ENCODE results near the gene CMTM6.
"Not testable (repeated sequence)": the region's sequence is repeated elsewhere in the genome, so short reads cannot be mapped to it uniquely, and the experiment has no call there.

The CMTM6 gene

DNA sequence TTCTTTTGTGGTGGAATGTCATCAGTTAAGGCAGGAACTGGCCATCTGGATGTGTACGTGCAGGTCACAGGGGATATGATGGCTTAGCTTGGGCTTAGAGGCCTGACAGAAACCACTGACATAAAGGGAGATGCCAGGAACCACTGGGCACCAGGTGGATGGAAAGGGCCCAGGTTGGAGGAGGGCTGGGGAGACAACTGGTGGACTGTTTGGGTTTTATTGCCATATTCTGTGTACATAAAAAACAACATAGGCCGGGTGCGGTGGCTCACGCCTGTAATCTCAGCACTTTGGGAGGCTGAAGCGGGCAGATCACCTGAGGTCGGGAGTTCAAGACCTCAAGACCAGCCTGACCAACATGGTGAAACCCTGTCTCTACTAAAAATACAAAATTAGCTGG, 35.8 kb downstream of the CMTM6 start:
- DNase-seq (ENCODE audit: low read depth): not testable (repeated sequence)

DNA sequence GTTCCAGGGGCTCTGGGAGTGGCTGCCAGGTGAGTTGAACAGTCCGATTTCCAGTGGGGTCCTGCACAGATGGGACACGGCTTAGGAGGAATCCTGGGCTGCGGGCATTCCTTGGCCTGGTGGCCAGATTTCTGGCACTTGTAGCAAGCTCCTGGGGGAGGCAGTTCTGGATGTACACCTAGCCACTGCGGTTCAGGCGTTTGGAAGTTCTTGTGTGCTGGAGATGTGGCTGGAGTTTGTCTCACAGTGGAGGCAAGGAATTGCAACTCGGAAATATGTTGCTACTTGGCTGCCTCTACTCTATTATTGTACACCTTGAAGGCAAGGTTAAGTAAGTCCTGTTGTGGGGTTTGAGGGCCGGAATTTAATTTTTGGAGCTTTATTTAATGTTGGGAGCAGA, 37.9 kb downstream of the CMTM6 start:
- not testable (repeated sequence) for DNase-seq (ENCODE audit: low read depth)

DNA sequence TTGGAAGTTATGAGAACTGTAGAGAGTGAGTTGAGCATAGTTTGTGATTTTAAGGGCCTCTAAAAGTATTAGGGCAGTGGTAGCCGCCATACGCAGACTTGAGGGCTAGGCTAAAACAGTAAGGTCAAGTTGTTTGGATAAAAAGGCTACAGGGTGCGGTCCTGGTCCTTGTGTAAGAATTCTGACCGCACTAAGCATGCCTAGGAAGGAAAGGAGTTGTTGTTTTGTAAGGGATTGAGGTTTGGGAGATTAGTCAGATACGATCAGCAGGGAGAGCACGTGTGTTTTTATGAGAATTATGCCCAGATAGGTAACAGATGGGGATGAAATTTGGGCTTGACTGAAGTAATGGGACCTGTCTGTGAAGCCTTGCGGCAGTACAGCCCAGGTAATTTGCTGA, 39.2 kb downstream of the CMTM6 start:
- DNase-seq (ENCODE audit: low read depth): not testable (repeated sequence)

DNA sequence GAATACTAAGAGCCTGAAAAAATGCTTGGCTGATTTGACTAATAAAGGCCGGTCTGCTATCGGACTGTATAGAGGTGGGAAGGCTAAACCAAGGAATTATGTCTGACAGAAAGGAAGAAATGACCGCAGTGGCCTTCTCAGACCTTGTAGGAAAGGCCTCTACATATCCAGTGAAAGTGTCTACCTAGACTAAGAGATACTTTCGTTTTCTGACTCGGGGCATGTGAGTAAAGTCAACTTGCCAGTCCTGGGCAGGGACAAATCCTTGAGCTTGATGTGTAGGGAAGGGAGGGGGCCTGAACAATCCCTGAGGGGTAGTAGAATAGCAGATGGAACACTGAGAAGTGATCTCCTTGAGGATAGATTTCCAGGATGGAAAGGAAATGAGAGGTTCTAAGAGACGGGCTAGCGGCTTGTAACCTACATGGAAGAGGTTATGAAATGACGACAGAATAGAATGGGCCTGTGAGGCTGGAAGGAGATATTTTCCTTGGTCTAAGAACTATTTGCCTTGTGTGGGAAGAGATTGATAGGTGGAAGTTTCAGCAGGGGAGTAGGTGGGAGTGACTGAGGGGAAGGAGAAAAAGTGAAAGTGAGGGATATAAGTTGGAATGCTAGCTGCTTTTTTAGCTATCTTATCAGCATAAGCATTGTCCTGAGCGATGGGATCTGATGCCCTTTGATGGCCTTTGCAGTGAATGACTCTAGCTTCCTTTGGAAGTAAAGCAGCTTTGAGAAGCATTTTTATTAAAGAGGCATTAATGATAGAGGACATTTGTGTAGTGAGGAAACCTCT, 40.3 kb downstream of the CMTM6 start:
- not testable (repeated sequence) for DNase-seq (ENCODE audit: low read depth)

DNA sequence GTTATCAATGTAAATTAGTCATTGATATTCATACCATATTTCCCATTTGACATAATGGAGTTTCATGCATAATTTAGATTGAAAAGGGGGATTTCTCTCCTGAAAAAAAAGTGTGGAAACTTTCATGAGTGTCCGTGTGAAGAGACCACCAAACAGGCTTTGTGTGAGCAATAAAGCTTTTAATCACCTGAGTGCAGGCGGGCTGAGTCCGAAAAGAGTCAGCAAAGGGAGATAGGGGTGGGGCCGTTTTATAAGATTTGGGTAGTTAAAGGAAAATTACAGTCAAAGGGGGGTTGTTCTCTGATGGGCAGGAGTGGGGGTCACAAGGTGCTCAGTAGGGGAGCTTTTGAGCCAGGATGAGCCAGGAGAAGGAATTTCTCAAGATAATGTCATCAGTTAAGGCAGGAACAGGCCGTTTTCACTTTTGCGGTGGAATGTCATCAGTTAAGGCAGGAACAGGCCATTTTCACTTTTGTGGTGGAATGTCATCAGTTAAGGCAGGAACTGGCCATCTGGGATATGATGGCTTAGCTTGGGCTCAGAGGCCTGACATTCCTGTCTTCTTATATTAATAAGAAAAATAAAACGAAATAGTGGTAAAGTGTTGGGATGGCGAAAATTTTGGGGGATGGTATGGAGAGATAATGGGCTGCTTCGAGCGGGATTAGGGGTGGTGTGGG, 41.7 kb downstream of the CMTM6 start:
- DNase-seq (ENCODE audit: low read depth): not testable (repeated sequence)

DNA sequence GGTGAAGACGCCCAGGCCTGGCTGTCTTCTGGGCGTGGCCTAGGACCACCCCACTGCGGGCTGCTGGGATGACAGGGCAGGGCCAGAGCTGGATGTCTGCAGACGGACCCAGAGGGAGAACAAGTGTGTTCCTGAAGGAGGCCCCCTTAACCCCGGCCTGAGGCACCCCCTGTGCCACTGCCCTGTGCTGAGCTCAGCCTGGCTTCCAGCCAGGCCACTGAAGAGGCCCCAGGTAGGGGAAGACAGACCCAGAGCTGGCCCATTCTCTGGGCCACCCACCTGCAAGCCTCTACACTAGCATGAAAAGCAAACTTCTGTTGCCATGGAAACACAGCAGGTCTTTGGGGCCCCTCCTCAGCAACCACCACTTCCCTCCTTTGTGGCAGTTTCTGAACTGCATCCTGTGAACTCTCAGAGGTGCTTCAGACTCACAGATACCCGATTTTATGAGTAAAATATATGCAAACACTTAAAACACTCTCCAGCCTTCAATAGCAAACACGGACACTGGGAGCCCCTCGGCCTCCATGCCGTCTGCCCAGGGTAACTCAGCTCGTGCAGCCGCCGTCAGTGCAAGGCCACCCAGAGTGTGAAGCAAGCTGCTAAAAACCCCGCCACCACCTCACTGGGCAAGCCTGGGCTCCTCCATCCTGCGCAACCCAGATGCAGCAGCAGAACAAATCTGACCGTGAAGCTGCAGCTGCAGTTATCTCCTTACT, 42.5 kb downstream of the CMTM6 start:
- no peak for DNase-seq (ENCODE audit: low read depth)

DNA sequence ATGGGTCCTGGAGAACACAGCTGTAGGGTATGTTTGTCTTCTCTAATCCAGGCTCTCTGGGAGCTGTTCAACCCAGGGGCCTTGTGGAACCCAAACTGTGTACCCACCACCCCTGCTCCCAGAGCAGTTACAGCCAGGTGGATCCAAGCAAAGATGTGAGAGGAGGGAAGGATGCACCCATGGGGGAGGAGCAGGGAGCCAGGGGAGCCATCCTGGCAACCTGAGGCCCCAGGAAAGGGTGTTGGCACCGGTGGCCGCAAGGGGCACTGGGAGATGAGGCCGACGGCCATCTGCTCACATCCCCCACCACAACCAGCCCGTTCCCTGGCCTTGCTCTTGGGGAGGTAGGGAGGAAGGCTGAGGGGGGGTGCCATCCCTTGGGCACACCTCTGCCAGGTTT, 43.2 kb downstream of the CMTM6 start:
- no peak for DNase-seq (ENCODE audit: low read depth)

DNA sequence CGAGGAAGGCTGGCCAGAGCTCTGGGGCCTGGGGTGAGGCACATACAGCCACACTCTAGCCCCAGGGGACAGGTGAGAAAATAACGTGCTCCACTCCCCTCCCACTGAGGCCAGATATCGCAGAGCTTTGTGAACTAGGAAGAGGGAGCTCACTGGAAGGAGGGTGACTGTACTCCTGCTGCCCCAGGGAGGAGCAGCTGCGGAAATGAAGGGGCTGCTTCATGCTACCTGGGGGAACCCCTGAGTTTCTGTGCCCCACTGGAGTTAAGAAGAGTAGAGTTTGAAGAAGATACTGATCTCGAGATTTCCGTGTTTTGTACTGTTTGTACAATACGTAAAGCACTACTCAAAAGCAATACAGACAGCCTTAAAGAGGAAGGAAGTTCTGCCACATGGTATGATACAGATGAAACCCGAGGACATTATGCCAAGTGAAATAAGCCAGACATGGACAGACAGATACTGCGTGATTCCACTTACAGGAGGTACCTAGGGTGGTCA, 44.6 kb downstream of the CMTM6 start:
- DNase-seq (ENCODE audit: low read depth): no peak

DNA sequence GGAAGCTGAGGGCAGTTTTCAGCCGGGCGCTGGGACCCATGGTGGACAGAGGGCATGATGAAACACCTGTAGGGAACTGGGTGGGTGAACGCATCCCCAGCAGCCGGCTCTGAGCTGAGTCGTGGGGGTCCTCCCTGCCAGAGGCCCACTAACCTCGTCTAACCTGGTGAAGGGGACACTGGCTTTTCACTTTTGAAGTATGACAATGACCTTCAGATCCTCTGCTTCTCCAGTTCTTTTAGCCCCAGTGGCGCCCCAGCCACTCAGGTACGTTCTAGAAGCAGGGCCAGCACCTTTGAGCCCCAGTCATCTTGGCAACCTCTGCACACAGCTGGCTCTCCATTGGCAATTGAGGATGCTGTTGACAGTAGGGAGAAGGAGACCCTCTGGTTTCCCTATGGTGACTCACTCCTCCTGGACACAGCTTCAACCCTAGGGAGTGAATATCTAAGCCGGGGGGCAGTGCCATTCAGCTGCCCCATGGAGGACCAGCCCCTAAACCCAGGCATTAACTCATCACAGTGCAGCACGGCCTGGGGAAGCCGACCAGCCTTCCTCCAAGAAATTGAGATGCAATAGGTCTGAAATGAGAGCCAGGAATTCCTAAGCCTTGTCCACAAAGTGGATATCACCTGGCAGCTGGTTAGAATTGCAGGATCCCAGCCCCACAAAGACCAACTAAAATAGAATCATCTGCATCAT, 46.1 kb downstream of the CMTM6 start:
- no peak for DNase-seq (ENCODE audit: low read depth)

DNA sequence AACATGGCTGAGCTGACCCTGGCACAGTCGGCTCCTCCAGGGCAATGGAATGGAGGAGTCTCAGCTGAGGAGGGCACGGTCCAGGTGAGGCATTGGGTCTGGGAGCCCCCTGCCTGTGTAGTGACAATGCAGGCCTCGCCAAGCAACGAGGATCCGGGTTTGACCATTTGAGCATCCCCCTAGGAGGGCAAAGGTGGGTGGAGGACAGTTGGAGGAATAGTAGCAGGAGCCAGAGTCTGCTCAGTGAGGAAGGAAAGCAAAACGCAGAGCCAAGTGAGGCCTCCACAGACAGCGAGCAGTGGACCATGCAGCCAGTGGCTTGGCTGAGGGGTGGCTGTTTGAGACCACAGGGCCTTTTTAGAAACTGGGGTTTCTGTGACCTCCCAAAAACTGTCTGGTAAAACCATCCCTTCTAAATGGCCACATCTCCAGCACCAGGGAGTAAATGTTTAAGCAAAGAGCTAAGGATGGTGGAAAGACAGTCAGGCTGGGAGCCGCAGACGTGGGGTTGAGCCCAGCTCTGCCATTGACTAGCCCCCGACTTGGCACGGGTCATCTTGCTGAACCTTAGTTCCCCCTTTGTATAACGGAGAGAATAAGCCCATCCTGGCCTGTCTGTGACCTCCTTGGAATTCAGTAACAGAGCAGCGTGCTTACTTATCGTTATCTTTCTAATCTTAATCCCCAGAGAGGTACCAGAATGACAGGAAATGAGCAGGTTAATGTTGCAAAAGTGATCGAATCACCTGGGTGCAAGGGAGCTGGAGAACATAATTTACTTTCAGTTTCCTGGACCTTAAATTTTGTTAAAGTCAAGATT, 46.8 kb downstream of the CMTM6 start:
- no peak for DNase-seq (ENCODE audit: low read depth)

DNA sequence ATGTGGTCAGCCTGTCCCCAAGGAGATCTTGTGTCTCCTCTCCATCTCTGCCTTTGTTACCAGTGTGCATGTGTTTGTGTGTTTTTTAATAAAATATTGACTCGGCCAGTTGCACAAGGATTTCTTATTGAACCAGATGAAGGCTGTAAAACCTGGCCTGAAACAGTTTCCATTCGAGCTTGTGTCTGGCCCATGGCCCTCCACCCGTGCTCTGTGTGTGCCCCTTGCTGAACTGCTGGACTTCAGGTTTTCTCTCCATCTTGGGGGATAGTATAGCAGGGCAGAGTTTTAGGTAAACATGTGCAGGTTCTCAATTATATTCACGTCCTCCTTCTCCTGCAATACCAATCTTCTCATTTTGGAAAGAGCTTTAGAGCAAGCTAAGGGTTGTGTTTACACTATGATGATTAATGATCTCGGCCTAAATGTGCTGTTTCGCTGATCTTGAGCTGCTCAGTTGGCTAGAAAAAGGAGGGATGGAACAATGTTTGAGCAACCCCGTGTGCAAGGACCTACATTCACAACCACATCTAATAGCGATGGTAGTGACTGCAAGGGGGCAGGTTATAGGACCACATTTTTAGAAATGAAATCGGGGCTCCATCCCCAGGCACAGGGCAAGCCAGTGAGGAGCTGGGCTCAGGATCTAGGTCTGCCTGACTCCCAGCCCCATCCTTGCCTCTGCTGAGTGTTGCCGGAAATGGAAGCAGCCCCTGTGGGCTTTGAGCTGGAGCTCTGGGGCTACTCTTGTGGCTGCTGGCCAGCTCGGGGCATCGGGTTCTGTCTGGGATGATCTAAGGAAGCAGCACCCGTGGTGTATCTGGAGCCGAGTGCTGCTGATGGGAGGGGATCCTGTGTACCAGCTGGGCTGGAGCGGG, 47.7 kb downstream of the CMTM6 start:
- DNase-seq (ENCODE audit: low read depth): no peak

DNA sequence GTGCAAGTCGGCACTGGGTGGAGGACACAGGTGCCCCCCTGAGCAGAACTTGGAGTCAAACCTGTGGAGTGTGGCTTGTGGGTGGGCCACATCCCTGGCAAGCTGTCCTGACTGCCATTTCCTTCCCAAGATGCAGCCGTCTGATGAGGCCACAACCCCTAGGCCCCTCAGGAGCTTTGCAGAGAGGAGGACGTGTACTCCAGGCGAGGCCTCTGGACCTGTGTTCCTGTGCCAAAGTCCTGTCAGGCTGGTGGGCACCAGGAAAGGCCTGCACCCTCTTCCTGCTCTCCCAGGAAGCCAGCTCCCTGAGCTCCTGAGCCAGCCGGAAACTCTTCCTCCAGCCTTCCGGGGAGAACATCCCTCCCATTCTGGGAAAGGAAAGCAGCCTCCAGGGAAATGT, 48.5 kb downstream of the CMTM6 start:
- no peak for DNase-seq (ENCODE audit: low read depth)

DNA sequence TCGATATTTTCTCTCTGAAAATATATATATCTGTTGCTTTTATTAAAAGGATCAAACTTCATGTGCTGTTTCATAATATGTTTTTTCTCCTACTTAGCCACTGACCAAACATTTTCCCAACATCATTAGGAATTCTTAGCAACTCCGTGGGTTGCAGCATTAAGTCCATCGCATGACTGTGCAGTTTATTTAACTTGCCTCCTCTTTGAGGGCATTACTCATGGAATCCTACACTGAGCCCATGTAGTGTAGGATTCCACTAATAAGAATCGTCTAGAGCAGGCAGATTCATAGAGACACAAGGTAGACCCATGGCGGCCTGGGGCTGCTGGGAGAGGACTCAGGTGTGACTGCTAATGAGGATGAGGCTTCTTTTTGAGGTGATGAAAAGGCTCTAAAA, 49.3 kb downstream of the CMTM6 start:
- DNase-seq (ENCODE audit: low read depth): no peak

DNA sequence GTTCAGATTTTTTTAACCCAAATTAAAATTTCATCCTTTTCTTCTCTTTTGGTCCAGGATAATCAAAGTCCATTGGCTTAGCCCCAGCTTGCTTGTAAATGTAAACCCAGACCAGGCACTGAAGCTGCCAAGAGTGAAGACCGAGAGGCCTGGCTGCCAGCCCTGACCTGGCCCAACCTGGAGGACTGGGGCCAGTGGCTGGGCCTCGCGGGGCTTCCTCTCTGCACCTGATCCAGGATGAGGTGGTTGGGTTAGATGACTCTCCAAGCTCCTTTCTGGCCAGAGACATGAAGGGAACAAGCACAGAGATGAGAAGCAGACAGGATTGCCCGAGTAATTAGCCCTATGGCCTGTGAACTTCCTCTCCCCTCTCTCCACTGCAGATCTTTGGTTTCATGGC, 50.6 kb downstream of the CMTM6 start:
- no peak for DNase-seq (ENCODE audit: low read depth)

DNA sequence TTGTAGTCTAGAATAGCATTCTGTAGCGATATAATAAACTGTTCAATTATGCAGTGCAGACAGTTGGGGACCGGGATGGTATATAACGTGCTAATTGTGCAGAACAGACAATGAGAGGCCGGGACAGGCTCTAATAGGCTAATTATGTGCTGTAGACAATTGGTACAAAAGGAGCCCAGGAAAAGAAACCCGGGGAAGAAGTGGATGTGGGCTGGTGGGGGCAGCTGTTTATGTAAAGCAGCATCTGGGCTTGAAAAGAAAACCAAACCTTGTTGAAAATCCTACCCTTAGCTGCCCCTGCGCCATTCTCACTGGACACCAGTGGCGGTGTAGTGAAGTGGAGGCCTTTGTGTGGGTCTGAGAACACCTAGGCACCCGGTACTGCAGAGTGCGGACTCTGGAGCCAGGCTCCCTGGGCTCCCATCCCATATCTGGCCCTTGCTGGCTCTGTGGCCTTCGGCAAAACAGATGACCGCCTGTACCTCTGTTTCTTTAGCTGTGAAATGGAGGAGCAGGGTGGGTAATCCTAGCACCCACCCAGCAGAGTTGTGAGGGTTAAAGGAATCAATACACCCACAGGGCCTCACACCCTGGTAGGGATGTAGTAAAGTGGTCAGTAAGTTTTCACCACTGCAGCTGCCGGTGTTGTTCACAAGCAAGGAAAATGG, 51.5 kb downstream of the CMTM6 start:
- no peak for DNase-seq (ENCODE audit: low read depth)

DNA sequence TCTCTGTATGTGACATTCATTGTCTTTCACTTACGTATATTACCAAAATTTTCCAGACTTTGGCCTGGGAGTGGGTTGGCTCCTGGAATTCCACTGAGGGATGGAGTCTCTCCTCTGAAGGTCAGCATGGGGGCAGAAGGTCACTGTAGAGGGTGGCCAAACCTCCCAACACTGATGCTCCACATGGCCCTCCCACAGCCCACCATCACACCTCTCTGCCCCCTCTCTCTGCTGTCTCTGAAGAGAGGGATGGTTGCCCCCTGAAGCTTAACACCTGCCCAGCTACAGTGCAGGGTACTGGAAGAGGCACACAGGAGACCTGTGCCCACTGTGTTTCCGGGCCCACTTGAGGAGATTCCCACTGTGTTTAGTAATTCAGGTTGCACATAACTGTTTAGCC, 52.2 kb downstream of the CMTM6 start:
- DNase-seq (ENCODE audit: low read depth): no peak

DNA sequence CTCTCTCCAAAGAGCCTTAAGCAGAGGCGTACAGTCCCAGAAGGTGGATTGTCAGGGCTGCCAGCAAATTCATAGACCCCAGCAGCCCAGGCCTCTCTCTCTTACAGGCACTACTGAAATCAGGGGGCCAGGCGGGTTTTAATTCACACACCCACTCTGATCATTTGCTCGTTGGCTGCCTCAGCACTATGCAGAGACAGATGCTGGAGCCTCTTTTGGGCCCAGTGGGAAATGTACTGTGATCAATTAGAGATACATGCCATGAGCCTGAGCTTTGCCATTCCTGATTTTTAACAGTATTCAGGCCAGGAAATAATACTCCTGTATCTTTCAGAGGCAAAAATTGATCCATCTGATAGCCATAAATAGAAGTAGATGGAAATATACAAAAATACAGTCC, 53.0 kb downstream of the CMTM6 start:
- DNase-seq (ENCODE audit: low read depth): no peak

DNA sequence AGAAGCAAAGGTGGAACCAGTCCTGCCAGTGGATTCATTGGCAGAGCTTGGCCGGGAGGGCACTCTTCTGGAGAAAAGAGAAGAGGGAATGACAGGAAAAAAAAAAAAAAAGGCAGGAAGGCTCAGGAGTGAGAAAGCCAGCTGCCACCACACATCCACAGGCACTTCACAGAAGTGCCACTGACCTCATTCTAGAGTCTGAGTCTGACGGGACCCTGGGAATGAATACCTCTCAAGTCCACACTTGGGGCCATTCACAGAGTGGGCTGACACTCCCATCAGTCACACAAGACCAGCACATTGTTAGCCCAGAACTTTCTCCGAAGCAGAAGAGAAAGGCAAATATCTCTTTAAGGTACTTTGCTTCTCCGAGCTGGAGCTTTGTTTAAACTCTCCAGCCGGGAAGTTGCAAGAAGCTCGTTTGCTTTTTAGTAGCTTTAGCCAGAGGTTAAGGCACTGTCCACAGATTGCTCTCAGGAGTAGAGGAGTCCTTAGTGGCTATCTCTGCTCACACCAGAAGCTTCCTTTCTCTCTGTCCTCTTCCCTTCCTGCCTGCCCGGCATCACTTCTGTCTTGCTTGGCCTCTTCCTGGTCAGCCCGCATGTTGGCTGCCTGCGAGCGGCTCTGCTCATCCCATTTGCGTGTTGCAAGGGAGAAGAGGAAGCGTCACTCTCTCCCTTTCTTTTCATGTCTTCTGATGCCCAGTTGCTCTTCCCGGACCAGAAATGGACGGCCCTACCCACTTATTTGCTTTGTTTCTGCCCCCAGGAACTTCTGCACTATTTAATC, 53.8 kb downstream of the CMTM6 start:
- DNase-seq (ENCODE audit: low read depth): no peak

DNA sequence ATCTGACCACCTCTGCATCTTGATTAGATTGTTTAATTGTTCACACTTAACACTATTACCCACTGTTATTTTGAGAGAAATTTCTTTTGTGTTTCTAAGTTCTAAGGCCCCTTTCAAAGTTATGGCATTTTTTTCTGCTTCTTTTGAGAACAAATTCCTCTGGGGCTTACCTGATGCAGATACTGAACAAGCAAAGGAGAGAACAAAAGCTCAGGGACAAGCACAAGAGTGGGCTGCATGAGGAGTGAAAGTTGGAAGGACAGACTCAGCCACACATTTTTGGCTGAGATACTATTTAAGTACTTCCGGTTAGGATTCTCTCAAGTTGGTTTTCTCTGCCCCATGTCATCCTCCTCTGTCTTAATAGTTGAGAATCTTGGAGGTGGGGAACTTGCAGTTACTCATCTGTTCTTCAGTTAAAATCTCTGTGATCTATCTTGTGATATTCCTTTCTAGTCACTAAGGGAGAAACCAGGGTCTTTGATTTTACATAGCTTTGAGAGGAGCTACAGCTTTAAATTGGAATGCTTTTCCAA, 54.7 kb downstream of the CMTM6 start:
- DNase-seq (ENCODE audit: low read depth): no peak

Data from non-pigmented ciliary epithelial cell (primary cell).